Measurements from ENCODE around the gene RHEB. TPM values are rescaled to one million over a fixed set of nuclear protein-coding genes. Genes with fewer than 3 reads are reported as not detected.

RHEB gene
- total RNA-seq, 1 experiment from 2014 or later: 123 TPM

DNA sequence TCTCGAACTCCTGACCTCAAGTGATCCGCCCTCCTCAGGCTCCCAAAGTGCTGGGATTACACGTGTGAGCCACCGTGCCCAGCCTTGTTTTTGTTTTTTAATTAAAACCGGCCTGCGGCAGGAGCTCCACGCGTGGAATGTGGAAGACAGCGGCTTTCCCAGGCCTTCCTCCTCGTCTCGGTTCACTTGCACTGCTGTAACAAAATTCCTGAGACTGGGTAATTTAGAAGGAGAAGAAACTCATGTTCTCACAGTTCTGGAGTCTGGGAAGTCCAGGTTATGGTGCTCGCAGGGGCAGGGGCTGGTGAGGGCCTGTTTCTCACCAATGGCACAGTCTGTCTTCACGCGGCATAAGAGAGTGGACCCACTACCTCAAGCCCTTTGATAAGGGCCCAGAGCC is 65.4 kb downstream of the RHEB start:
- H3K9me3 Mint-ChIP-seq (ENCODE audit: low read depth, unreplicated experiment): no peaks in the 10 kb centered on the region
- H3K27me3 Mint-ChIP-seq (ENCODE audit: unreplicated experiment): peaks cover 36% of the 10 kb centered on the region
- no TSS peak for BruUV-seq (replicated peaks)
- intact Hi-C loops (cut with micrococcal nuclease; ENCODE audit: unreplicated experiment): no loop called here
- TF ChIP-seq, protein P1, sequence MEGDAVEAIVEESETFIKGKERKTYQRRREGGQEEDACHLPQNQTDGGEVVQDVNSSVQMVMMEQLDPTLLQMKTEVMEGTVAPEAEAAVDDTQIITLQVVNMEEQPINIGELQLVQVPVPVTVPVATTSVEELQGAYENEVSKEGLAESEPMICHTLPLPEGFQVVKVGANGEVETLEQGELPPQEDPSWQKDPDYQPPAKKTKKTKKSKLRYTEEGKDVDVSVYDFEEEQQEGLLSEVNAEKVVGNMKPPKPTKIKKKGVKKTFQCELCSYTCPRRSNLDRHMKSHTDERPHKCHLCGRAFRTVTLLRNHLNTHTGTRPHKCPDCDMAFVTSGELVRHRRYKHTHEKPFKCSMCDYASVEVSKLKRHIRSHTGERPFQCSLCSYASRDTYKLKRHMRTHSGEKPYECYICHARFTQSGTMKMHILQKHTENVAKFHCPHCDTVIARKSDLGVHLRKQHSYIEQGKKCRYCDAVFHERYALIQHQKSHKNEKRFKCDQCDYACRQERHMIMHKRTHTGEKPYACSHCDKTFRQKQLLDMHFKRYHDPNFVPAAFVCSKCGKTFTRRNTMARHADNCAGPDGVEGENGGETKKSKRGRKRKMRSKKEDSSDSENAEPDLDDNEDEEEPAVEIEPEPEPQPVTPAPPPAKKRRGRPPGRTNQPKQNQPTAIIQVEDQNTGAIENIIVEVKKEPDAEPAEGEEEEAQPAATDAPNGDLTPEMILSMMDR (IDR thresholded peaks at IDR 0.05; ENCODE audit: unreplicated experiment): no peak
- H3K4me3 Mint-ChIP-seq (ENCODE audit: low read depth, unreplicated experiment): no peak overlapping the region
- no peak for DNase-seq
- peaks cover under 1% of the 10 kb centered on the region for H3K36me3 Mint-ChIP-seq (ENCODE audit: insufficient read depth, unreplicated experiment)
- H3K4me1 Mint-ChIP-seq (ENCODE audit: low read depth, unreplicated experiment): peaks cover 1% of the 10 kb centered on the region
- no peak overlapping the region for H3K27ac Mint-ChIP-seq (ENCODE audit: unreplicated experiment)
- CTCF ChIA-PET: no interaction called here

- no peaks in the 10 kb centered on the region for H3K9me3 Mint-ChIP-seq (ENCODE audit: low read depth, unreplicated experiment)
- no peaks in the 10 kb centered on the region for H3K36me3 Mint-ChIP-seq (ENCODE audit: insufficient read depth, unreplicated experiment)
- no peak overlapping the region for H3K4me3 Mint-ChIP-seq (ENCODE audit: low read depth, unreplicated experiment)
- peaks cover 36% of the 10 kb centered on the region for H3K27me3 Mint-ChIP-seq (ENCODE audit: unreplicated experiment)
- CTCF ChIA-PET: no interaction called here
- H3K4me1 Mint-ChIP-seq (ENCODE audit: low read depth, unreplicated experiment): no peaks in the 10 kb centered on the region
- BruUV-seq (replicated peaks): no TSS peak
- DNase-seq: no peak
- TF ChIP-seq, protein P1 (IDR thresholded peaks at IDR 0.05; ENCODE audit: unreplicated experiment): no peak
- no peak overlapping the region for H3K27ac Mint-ChIP-seq (ENCODE audit: unreplicated experiment)
- intact Hi-C loops (cut with micrococcal nuclease; ENCODE audit: unreplicated experiment): no loop called here
Observed at GRCh38 chr7:151453326-151453791, 66.3 kb downstream of the RHEB start.

DNA sequence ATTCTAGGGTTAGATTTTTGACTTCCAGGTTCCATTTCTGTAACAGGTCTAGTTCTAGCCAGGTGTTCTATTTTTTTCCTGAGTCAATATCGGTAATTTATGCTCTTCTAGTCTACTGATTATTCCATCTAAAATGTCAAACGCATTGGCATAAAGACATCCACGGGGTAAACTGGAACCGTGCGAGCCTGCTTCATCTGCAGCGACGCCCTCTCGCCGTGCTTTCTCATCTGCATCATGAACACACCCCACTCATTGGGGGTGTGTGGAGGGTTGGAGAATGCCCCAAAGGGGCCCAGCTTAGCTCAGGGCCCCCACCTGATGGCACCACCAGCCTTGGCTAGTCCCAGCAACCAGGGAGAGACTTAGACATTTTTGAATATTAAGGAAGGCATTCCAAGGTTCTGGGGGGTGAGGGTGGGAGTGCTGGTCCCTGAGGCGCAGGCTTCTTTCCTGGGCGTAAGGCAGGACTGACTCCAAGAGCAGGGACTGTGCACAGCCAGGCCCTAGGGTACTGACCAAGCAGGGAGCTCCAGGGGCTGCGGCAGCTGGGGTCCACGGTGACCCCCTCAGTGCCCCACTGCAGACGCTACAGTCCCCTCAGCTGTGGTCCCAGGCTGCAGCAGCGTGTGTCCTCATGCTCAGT is 66.9 kb downstream of the RHEB start:
- intact Hi-C loops (cut with micrococcal nuclease; ENCODE audit: unreplicated experiment): no loop called here
- BruUV-seq (replicated peaks): no TSS peak
- no peak for DNase-seq
- Mint-ChIP-seq H3K36me3 (ENCODE audit: insufficient read depth, unreplicated experiment) (no peaks in the 10 kb centered on the region), H3K27ac (ENCODE audit: unreplicated experiment) (no peak overlapping the region), H3K9me3 (ENCODE audit: low read depth, unreplicated experiment) (no peaks in the 10 kb centered on the region), H3K27me3 (ENCODE audit: unreplicated experiment) (peaks cover 36% of the 10 kb centered on the region), H3K4me3 (ENCODE audit: low read depth, unreplicated experiment) (no peak overlapping the region), H3K4me1 (ENCODE audit: low read depth, unreplicated experiment) (no peaks in the 10 kb centered on the region)
- CTCF ChIA-PET: no interaction called here
- TF ChIP-seq, protein P1 (IDR thresholded peaks at IDR 0.05; ENCODE audit: unreplicated experiment): no peak

GRCh38 chr7:151451626-151452571 is 67.8 kb downstream of the RHEB start:
- Mint-ChIP-seq H3K4me3 (ENCODE audit: low read depth, unreplicated experiment) (no peak overlapping the region), H3K27me3 (ENCODE audit: unreplicated experiment) (peaks cover 39% of the 10 kb centered on the region), H3K9me3 (ENCODE audit: low read depth, unreplicated experiment) (no peaks in the 10 kb centered on the region), H3K27ac (ENCODE audit: unreplicated experiment) (no peak overlapping the region), H3K36me3 (ENCODE audit: insufficient read depth, unreplicated experiment) (no peaks in the 10 kb centered on the region), H3K4me1 (ENCODE audit: low read depth, unreplicated experiment) (no peaks in the 10 kb centered on the region)
- no peak for DNase-seq
- TF ChIP-seq, protein P1 (IDR thresholded peaks at IDR 0.05; ENCODE audit: unreplicated experiment): no peak
- CTCF ChIA-PET: interaction anchor here (0.6 kb wide), 1 partner anchor 9 kb away, joined by 3 read pairs; no protein-coding TSS in a partner anchor
- no TSS peak for BruUV-seq (replicated peaks)
- intact Hi-C loops (cut with micrococcal nuclease; ENCODE audit: unreplicated experiment): no loop called here
